ENCODE data around the gene BEND5.

The BEND5 gene

GRCh38 chr1:48765335-48765734 is 11.4 kb downstream of the BEND5 start:
- no peak for DNase-seq (ENCODE audit: low read depth in 3 of 3)

GRCh38 chr1:48761986-48762385 is 14.7 kb downstream of the BEND5 start:
- no peak for DNase-seq (ENCODE audit: low read depth in 3 of 3)

- DNase-seq (ENCODE audit: low read depth in 3 of 3) = no peak
Observed at GRCh38 chr1:48761411-48761810, 15.3 kb downstream of the BEND5 start.

GRCh38 chr1:48760857-48761256 is 15.8 kb downstream of the BEND5 start:
- DNase-seq (ENCODE audit: low read depth in 3 of 3) = no peak

GRCh38 chr1:48758976-48759375 is 17.7 kb downstream of the BEND5 start:
- no peak for DNase-seq (ENCODE audit: low read depth in 3 of 3)

GRCh38 chr1:48757363-48757762 is 19.3 kb downstream of the BEND5 start:
- DNase-seq (ENCODE audit: low read depth in 3 of 3) = no peak

- no peak for DNase-seq (ENCODE audit: low read depth in 3 of 3)
Observed at GRCh38 chr1:48756683-48757316, 19.9 kb downstream of the BEND5 start.

GRCh38 chr1:48753293-48753692 is 23.4 kb downstream of the BEND5 start:
- DNase-seq (ENCODE audit: low read depth in 3 of 3) = no peak

GRCh38 chr1:48750109-48750508 is 26.6 kb downstream of the BEND5 start:
- DNase-seq (ENCODE audit: low read depth in 3 of 3) = no peak

GRCh38 chr1:48749068-48749467 is 27.6 kb downstream of the BEND5 start:
- no peak for DNase-seq (ENCODE audit: low read depth in 3 of 3)

GRCh38 chr1:48746906-48747305 is 29.8 kb downstream of the BEND5 start:
- DNase-seq (ENCODE audit: low read depth in 3 of 3) = no peak

- no peak for DNase-seq (ENCODE audit: low read depth in 3 of 3)
Observed at GRCh38 chr1:48744032-48744431, 32.7 kb downstream of the BEND5 start.

- no peak for DNase-seq (ENCODE audit: low read depth in 3 of 3)
Observed at GRCh38 chr1:48743480-48743879, 33.2 kb downstream of the BEND5 start.

GRCh38 chr1:48741380-48741779 is 35.3 kb downstream of the BEND5 start:
- DNase-seq (ENCODE audit: low read depth in 3 of 3) = no peak

- DNase-seq (ENCODE audit: low read depth in 3 of 3) = no peak
Observed at GRCh38 chr1:48740621-48741020, 36.1 kb downstream of the BEND5 start.

- DNase-seq (ENCODE audit: low read depth in 3 of 3) = no peak
Observed at GRCh38 chr1:48739091-48739490, 37.6 kb downstream of the BEND5 start.

- DNase-seq (ENCODE audit: low read depth in 3 of 3) = no peak
Observed at GRCh38 chr1:48738356-48738755, 38.3 kb downstream of the BEND5 start.

GRCh38 chr1:48735796-48736195 is 40.9 kb downstream of the BEND5 start:
- DNase-seq (ENCODE audit: low read depth in 3 of 3) = no peak

GRCh38 chr1:48730164-48730910 is 46.4 kb downstream of the BEND5 start:
- no peak for DNase-seq (ENCODE audit: low read depth in 3 of 3)

GRCh38 chr1:48728584-48728983 is 48.1 kb downstream of the BEND5 start:
- no peak for DNase-seq (ENCODE audit: low read depth in 3 of 3)

- DNase-seq (ENCODE audit: low read depth in 3 of 3) = no peak
Observed at GRCh38 chr1:48726557-48727215, 50.0 kb downstream of the BEND5 start.

GRCh38 chr1:48726139-48726538 is 50.6 kb downstream of the BEND5 start:
- DNase-seq (ENCODE audit: low read depth in 3 of 3) = no peak
